Ectodermal cell (in vitro differentiated cells): ENCODE data around the gene MSRB1.
"Not testable (repeated sequence)": the region's sequence is repeated elsewhere in the genome, so short reads cannot be mapped to it uniquely, and the experiment has no call there.

ENCODE experiments used
- H3K27ac ChIP-seq: 2 replicates; pipeline ENCODE4 v1.7.0; 2013; ENCODE audit warnings: mild to moderate bottlenecking, low read depth, low read length; ENCODE audit not compliant: insufficient read depth, poor library complexity, severe bottlenecking
- H3K27me3 ChIP-seq: 2 replicates; pipeline ENCODE4 v1.7.0; 2013; ENCODE audit warnings: mild to moderate bottlenecking, low read length; ENCODE audit not compliant: insufficient read depth, control insufficient read depth, poor library complexity, severe bottlenecking
- H3K36me3 ChIP-seq: one replicate; pipeline ENCODE4 v1.7.0; 2013; ENCODE audit warnings: low read length; ENCODE audit not compliant: control insufficient read depth, insufficient read depth
- H3K4me1 ChIP-seq: one replicate; pipeline ENCODE4 v1.7.0; 2013; ENCODE audit warnings: low read length; ENCODE audit not compliant: control insufficient read depth, insufficient read depth
- H3K4me3 ChIP-seq: 2 replicates; pipeline ENCODE4 v1.7.0; 2013; ENCODE audit warnings: low read depth, low read length, control low read depth; ENCODE audit not compliant: insufficient read depth
- H3K9me3 ChIP-seq: 2 replicates; pipeline ENCODE4 v1.7.0; 2013; ENCODE audit warnings: mild to moderate bottlenecking, low read length, moderate library complexity; ENCODE audit not compliant: control insufficient read depth
- WGBS, 2 experiments: methylation state at CpG; one replicate each; pipeline ENCODE4 v1.1.7; 2013; ENCODE audit warnings: missing lambda C conversion rate in 2 of 2; 5-methylcytosine and 5-hydroxymethylcytosine counted together

The MSRB1 gene

GRCh38 chr16:1945559-1946391 is 2.8 kb upstream of the MSRB1 start:
- no peak overlapping the region for H3K27ac ChIP-seq
- no peak overlapping the region for H3K4me3 ChIP-seq
- no peaks in the 10 kb centered on the region for H3K27me3 ChIP-seq
- 93% methylated on average over 19 of the region's 19 CpGs for WGBS, 2 experiments
- H3K36me3 ChIP-seq, result no peaks in the 10 kb centered on the region
- peaks cover 5% of the 10 kb centered on the region for H3K4me1 ChIP-seq
- no peaks in the 10 kb centered on the region for H3K9me3 ChIP-seq

DNA sequence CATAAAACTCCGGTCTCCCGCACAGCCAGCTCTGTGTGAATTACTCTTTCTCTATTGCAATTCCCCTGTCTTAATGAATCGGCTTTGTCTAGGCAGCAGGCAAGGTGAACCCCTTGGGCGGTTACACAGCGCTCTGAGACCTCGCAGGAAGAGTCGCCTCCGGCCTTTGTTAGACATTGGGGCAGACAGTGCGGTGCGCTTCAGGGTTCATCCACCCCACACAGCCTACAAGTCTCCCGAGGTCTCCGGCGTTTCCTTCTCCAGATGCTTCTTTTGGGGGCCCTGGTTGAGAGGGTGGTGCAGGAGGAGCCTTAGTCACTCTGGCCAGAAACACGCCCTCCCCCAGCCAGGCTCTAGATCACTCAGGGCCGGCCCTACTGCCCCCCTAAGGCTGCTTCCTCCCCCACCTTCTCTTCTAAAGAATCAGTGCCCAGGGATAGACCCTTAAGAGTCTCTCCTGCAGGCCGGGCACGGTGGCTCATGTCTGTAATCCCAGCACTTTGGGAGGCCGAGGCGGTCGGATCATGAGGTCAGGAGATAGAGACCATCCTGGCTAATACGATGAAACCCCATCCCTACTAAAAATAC is 1.7 kb upstream of the MSRB1 start:
- no peaks in the 10 kb centered on the region for H3K27me3 ChIP-seq
- H3K4me3 ChIP-seq, result no peak overlapping the region
- no peaks in the 10 kb centered on the region for H3K36me3 ChIP-seq
- H3K4me1 ChIP-seq, result peaks cover 5% of the 10 kb centered on the region
- H3K27ac ChIP-seq, result no peak overlapping the region
- H3K9me3 ChIP-seq, result no peaks in the 10 kb centered on the region
- 91 to 92% methylated on average over 21 of the region's 21 CpGs for WGBS, 2 experiments

- Histone ChIP-seq H3K27me3 (no peaks in the 10 kb centered on the region), H3K4me1 (peaks cover 5% of the 10 kb centered on the region), H3K27ac (no peak overlapping the region), H3K9me3 (no peaks in the 10 kb centered on the region), H3K36me3 (peaks cover 8% of the 10 kb centered on the region), H3K4me3 (peak overlapping the region; percentile 83)
- WGBS, 2 experiments, result 40% methylated on average over 17 of the region's 17 CpGs
These were observed 771 bp downstream of the MSRB1 start for GRCh38 chr16:1942047-1942809.

GRCh38 chr16:1941162-1942046 is 1.6 kb downstream of the MSRB1 start:
- no peak overlapping the region for H3K27ac ChIP-seq
- H3K4me3 ChIP-seq, result no peak overlapping the region

GRCh38 chr16:1940273-1941161 is 2.5 kb downstream of the MSRB1 start:
- Histone ChIP-seq H3K27ac (no peak overlapping the region), H3K9me3 (no peaks in the 10 kb centered on the region), H3K4me1 (peaks cover 5% of the 10 kb centered on the region), H3K36me3 (peaks cover 8% of the 10 kb centered on the region), H3K27me3 (no peaks in the 10 kb centered on the region), H3K4me3 (no peak overlapping the region)
- WGBS, 2 experiments, result 96% methylated on average over 23 of the region's 23 CpGs

More at GRCh38 chr16:1941162-1942046, 1.6 kb downstream of the MSRB1 start:
- WGBS, 2 experiments, result 85 to 90% methylated on average over 30 of the region's 30 CpGs
- Histone ChIP-seq H3K4me1 (peaks cover 5% of the 10 kb centered on the region), H3K36me3 (peaks cover 8% of the 10 kb centered on the region), H3K27me3 (no peaks in the 10 kb centered on the region), H3K9me3 (no peaks in the 10 kb centered on the region)

GRCh38 chr16:1939833-1940232 is 3.2 kb downstream of the MSRB1 start:
- not testable (repeated sequence) for H3K27ac ChIP-seq, H3K4me1 ChIP-seq
- 94 to 95% methylated on average over 8 of the region's 8 CpGs for WGBS, 2 experiments

DNA sequence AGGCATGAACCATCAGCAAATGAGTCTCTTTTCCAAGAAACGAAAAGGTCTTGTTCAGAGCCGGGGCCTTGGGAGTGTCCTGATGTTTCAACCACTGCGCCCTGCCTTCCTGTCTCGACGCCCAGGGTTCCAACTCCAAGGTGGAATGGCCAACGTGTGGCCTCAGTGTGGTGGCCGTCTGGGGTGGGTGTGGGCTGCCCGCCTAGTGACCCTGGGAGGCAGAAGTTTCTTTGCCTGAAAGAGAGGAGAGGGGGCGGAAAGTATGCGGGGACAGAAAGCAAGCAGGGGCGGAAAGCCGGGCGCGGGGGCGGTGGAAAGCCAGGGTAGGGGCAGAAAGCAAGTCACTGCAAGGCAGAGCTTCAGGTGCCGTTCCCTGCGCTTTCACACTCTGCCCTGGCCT is 4.1 kb downstream of the MSRB1 start:
- H3K4me3 ChIP-seq, result no peak overlapping the region
- peaks cover 5% of the 10 kb centered on the region for H3K4me1 ChIP-seq
- no peaks in the 10 kb centered on the region for H3K9me3 ChIP-seq
- 94 to 96% methylated on average over 17 of the region's 17 CpGs for WGBS, 2 experiments
- H3K36me3 ChIP-seq, result peaks cover 8% of the 10 kb centered on the region
- no peak overlapping the region for H3K27ac ChIP-seq
- H3K27me3 ChIP-seq, result no peaks in the 10 kb centered on the region

More at GRCh38 chr16:1939833-1940232, 3.2 kb downstream of the MSRB1 start:
- not testable (repeated sequence) for H3K4me3 ChIP-seq, H3K9me3 ChIP-seq, H3K27me3 ChIP-seq, H3K36me3 ChIP-seq

DNA sequence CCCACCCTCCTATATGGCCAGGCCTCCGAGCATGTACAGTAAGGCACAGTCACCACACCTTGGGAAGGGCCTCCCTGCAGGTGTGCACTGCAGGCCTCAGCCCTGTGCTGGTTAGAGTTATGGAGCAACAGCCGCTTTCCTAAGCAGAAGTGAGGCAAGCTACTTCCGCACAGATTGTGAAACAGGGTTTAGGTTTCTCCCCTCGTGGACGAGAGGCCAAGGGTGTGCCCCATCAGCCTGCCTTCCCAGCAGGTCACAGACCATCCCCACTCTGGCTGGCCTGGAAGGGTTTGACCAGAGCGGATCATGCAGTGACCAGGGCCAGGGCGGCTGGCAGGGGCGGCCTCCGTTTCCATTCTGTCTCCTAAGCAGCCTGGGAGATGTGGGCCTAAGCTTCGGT is 4.7 kb downstream of the MSRB1 start:
- Histone ChIP-seq H3K36me3 (peaks cover 8% of the 10 kb centered on the region), H3K4me1 (peaks cover 5% of the 10 kb centered on the region)
- WGBS, 2 experiments, result 96% methylated on average over 10 of the region's 10 CpGs

DNA sequence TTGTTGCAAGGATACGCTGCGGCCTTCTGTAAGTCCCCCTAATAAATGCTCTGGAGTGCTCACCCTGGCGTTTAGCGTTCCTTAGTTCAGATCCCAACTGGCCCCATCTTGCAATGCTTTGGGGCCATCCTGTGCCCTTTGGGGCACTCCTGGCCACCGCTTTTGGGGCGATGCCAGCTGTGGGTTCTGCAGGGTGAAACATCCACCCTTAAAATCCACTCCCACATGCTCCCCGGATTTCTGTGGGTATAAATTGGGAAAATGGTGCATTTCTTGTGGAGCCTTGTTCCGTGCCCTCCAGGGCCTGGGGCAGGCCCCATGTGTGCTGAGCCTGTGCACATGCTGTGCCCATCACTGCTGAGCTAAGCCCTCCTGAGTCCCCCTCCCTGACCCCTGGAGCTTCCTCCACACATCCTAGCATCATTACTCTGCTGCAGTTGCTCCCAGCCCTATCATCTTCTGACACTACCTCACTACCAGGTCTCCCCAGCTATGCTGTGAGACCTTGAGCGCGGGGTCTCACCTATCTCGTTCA is 6.0 kb downstream of the MSRB1 start:
- 94 to 95% methylated on average over 9 to 11 of the region's 11 CpGs for WGBS, 2 experiments
- H3K27me3 ChIP-seq, result no peaks in the 10 kb centered on the region
- peaks cover 8% of the 10 kb centered on the region for H3K36me3 ChIP-seq
- no peaks in the 10 kb centered on the region for H3K9me3 ChIP-seq
- no peak overlapping the region for H3K4me3 ChIP-seq
- H3K4me1 ChIP-seq, result peaks cover under 1% of the 10 kb centered on the region
- H3K27ac ChIP-seq, result no peak overlapping the region

More for the DNA sequence above, 4.7 kb downstream of the MSRB1 start:
- Histone ChIP-seq H3K27me3 (no peaks in the 10 kb centered on the region), H3K9me3 (no peaks in the 10 kb centered on the region), H3K4me3 (no peak overlapping the region), H3K27ac (no peak overlapping the region)
